PFSK-1 (cell line): ENCODE data around the gene HBB.

Source experiments
- POLR2AphosphoS5 ChIP-seq: IDR thresholded peaks from 2 replicates; pipeline ENCODE4 v1.6.1; 2012; ENCODE audit warnings: low read depth, mild to moderate bottlenecking, control low read depth, low read length, moderate library complexity
- REST ChIP-seq, 2 experiments: IDR thresholded peaks; 2 replicates each; pipeline versions ENCODE4 v1.6.1 to v1.8.0; 2011 to 2012; ENCODE audit warnings: low read depth in 2 of 2, low read length in 2 of 2, control low read depth in 1 of 2, inconsistent platforms in 1 of 2, mild to moderate bottlenecking in 1 of 2, moderate library complexity in 1 of 2; ENCODE audit not compliant: insufficient read depth in 1 of 2
- TAF1 ChIP-seq: IDR thresholded peaks from 2 replicates; pipeline ENCODE4 v1.6.1; 2012; ENCODE audit warnings: low read length, control low read depth, borderline replicate concordance; ENCODE audit not compliant: insufficient read depth

DNA sequence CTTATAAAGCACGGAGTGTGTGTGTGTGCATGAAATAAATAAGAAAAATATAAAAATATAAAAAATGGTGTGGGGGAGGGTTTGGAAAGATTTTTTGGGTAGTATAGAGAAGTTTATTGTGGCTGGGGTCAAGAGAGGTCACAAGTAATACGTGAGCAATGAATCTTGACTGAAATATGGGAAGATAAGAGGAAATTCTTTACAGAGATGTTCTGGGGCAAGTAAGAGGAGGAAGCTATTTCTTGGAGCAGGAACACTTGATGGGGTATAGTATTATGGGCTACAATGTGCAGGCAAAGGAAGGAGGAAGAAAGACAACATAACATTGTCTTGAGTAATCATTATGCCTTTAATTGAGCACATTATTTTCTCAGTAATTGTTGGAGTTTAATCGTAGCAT lies 5.3 kb upstream of the HBB start:
- TF ChIP-seq POLR2AphosphoS5 (no peak), TAF1 (no peak), REST (IDR thresholded peaks at IDR 0.05; ENCODE audit: insufficient read depth in 1 of 2, low read depth in 2 of 2, low read length in 2 of 2) (no peak)
